LNCaP clone FGC (cell line): Measurements from ENCODE around the gene KLHDC10.

ENCODE experiments used
- DNase-seq: peaks from one replicate; pipeline ENCODE4 v3.0.0-alpha.2; 2011; ENCODE audit warnings: low read depth
- H3K4me3 ChIP-seq: 2 replicates; pipeline ENCODE4 v1.5.1; 2011; ENCODE audit warnings: mild to moderate bottlenecking, low read depth, low read length, control low read depth
- CTCF ChIP-seq: IDR thresholded peaks from 2 replicates; pipeline ENCODE4 v1.5.1; 2012; ENCODE audit warnings: mild to moderate bottlenecking; ENCODE audit not compliant: control insufficient read depth, insufficient read depth; ENCODE audit errors: extremely low read depth

KLHDC10 gene

GRCh38 chr7:130147710-130148325, 77.5 kb downstream of the KLHDC10 start:
- DNase-seq = no peak
- H3K4me3 ChIP-seq = no peak overlapping the region
- no peak for TF ChIP-seq CTCF

- TF ChIP-seq CTCF = no peak
- no peak overlapping the region for H3K4me3 ChIP-seq
- DNase-seq = no peak
Observed at GRCh38 chr7:130148561-130148960, 78.2 kb downstream of the KLHDC10 start.

GRCh38 chr7:130149281-130150139, 79.2 kb downstream of the KLHDC10 start:
- H3K4me3 ChIP-seq = no peak overlapping the region
- no peak for DNase-seq
- TF ChIP-seq CTCF = no peak

- no peak for DNase-seq
- TF ChIP-seq CTCF = no peak
- no peak overlapping the region for H3K4me3 ChIP-seq
Observed at GRCh38 chr7:130150587-130150986, 80.3 kb downstream of the KLHDC10 start.

- H3K4me3 ChIP-seq = no peak overlapping the region
- no peak for DNase-seq
- no peak for TF ChIP-seq CTCF
Observed at GRCh38 chr7:130151591-130152492, 81.5 kb downstream of the KLHDC10 start.

GRCh38 chr7:130152493-130153210, 82.3 kb downstream of the KLHDC10 start:
- no peak for TF ChIP-seq CTCF

More at GRCh38 chr7:130152493-130153210, 82.3 kb downstream of the KLHDC10 start:
- DNase-seq = no peak
- no peak overlapping the region for H3K4me3 ChIP-seq
